GDM1 (cell line): ENCODE measurements around the gene STEAP2.
"Not testable (repeated sequence)": the region's sequence is repeated elsewhere in the genome, so short reads cannot be mapped to it uniquely, and the experiment has no call there.

Experiments used
- DNase-seq: peaks from one replicate; lab custom pipeline; 2025; lab: John Stamatoyannopoulos, UW

STEAP2 gene

GRCh38 chr7:90211391-90212148 is at the start of gene STEAP2:
Gene STEAP2 (plus strand): TSS chr7:90211740. CDS start chr7:90225083, 13,343 bp downstream.
- no peak for DNase-seq

DNA sequence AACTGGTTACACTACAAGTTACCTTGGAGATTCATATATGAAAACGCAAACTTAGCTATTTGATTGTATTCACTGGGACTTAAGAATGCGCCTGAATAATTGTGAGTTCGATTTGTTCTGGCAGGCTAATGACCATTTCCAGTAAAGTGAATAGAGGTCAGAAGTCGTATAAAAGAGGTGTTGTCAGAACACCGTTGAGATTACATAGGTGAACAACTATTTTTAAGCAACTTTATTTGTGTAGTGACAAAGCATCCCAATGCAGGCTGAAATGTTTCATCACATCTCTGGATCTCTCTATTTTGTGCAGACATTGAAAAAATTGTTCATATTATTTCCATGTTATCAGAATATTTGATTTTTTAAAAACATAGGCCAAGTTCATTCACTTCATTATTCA is 48.0 kb upstream of the STEAP2 start:
- no peak for DNase-seq

- no peak for DNase-seq
Observed at GRCh38 chr7:90165724-90166123, 45.8 kb upstream of the STEAP2 start.

GRCh38 chr7:90166153-90166552 is 45.4 kb upstream of the STEAP2 start:
- no peak for DNase-seq

DNA sequence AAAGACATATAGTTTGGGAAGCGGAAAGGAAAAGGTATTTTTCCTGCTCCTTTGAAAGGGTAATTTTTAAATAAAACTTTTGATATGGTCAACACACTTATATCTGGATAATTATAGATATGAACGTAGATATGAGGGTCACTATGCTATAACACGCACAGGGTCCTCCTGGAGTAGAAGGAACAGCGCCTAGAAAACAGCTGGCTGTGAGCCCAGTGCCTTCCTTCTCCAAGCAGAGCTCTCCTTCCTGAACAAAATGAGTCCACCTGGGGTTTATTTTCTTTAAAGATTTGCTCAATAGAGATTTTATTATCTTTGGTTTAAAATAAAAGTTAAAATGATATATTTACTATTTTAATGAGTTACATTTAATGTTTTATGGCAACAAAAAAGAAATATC is 44.2 kb upstream of the STEAP2 start:
- DNase-seq = no peak

- DNase-seq = no peak
Observed at GRCh38 chr7:90169891-90170290, 41.6 kb upstream of the STEAP2 start.

DNA sequence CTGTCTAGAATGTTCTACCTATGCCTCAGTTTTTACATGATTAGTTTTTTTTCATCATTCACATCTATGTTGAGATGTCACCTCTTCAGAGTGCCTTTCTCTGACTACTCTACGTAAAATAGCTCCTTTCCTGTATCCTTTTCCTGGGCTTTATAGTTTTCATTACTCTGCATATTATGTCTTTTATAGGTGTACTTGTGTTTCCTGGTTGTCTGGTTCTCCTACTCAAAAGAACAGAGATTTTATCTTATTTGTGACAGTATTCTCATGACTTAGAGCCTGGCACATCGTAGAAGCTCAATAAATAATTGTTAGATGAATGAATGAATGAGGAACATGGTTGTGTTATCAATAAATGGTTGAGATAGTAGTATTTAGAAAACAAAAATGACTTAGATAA is 39.4 kb upstream of the STEAP2 start:
- no peak for DNase-seq

DNA sequence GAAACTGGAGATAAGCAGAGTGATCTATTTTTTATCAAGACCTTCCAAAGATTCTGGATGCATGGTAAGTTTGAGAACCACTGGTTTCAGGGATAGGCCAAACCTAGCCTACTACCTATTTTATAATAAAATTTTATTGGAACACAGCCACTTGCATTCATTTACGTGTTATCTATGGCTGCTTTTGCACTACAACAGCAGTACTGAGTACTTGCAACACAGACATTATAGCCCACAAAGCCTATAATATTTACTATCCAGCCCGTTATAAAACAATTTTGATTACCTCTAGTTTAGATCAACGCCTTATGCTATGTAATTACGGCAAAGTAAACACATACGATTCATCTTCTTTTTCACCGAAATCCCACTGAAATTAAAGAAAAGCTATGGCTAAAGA is 38.9 kb upstream of the STEAP2 start:
- DNase-seq = no peak

GRCh38 chr7:90173127-90173844 is 38.3 kb upstream of the STEAP2 start:
- DNase-seq = no peak

GRCh38 chr7:90175667-90176066 is 35.9 kb upstream of the STEAP2 start:
- no peak for DNase-seq

DNA sequence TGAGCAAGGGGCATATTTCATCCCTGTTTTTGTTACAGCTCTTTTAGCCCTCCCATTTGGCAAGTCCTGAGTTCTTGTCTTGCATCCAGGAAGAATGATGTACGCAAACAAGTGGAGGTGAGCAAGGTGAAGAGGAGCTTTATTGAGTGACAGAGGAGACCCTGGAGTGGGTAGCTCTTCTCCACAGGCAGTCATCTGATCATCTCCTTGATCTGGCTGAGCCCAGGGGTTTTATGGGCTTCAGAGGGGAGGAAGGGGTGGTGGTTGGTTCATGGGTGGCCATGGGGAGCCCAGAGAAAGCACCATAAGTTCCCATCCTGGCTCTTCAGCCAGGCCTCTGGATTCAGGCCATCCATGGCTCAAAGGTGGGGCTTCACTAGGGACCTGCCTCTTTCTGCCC is 35.3 kb upstream of the STEAP2 start:
- no peak for DNase-seq

DNA sequence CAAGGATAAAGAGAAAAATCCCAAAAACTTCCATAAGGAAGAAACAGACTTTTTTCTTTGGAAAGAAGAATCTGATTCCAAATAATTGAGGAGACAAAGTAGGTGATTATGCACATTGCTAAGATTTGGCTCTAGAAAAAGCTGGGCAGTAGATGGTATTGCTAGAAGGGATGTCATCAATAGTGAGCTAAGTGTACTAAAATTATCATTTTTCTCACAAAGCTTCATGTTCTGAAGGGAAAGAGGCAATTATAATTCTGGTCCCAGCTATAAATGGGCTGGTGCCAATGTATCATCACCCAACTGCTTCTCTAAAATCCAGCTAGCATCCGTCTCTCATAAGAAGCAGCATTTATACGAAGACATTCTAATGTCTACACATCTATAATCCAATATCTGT is 33.4 kb upstream of the STEAP2 start:
- no peak for DNase-seq

- no peak for DNase-seq
Observed at GRCh38 chr7:90178679-90179278, 32.8 kb upstream of the STEAP2 start.

- no peak for DNase-seq
Observed at GRCh38 chr7:90180011-90180585, 31.4 kb upstream of the STEAP2 start.

- DNase-seq = no peak
Observed at GRCh38 chr7:90180649-90181048, 30.9 kb upstream of the STEAP2 start.

DNA sequence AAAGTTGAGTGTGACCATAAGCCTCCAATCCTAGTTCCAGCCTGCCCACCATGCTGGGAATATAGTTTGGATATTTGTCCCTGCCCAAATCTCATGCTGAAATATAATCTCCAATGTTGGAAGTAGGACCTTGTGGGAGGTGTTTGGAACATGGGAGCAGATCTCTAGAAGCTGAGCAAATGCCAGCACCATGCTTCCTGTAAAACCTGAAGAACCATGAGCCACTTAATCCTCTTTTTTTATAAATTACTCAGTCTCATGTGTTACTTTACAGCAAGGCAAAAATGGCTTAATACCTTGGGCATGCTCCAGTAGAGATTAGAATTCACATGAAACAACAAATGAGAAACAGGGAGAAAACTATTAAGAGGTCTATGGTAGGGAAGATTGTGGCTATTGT is 30.1 kb upstream of the STEAP2 start:
- no peak for DNase-seq

DNA sequence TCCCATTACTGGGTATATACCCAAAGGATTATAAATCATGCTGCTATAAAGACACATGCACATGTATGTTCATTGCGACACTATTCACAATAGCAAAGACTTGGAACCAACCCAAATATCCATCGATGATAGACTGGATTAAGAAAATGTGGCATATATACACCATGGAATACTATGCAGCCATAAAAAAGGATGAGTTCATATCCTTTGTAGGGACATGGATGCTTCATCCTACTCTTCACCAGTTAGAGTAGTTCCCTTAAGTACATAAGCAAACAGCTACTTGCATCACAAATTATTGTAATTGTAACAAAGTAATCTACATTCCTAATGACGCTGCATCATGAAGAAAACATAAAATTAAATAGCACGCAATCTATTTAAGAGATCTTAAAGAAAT is 25.2 kb upstream of the STEAP2 start:
- not testable (repeated sequence) for DNase-seq

DNA sequence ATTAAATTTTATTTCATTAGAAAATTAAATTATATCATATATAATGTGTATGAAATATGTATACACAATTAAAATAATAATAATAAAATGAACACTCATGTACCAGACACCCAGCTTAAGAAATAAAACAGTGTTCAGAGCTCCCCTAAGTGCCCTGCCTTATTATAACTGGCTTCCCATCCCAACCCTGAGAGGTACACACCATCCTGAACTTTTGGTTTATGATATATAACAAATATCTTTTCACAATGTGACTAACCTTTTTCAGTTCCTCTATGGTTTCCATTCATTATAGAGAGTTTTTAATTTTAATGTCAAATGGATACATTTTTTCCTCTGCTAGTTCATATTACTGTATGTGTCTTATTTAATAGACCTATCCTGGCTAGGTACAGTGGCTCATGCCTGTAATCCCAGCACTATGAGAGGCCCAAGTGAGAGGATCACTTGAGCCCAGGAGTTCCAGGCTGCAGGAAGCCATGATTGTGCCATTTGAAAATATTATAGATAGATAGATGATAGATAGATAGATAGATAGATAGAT is 24.0 kb upstream of the STEAP2 start:
- DNase-seq = no peak

DNA sequence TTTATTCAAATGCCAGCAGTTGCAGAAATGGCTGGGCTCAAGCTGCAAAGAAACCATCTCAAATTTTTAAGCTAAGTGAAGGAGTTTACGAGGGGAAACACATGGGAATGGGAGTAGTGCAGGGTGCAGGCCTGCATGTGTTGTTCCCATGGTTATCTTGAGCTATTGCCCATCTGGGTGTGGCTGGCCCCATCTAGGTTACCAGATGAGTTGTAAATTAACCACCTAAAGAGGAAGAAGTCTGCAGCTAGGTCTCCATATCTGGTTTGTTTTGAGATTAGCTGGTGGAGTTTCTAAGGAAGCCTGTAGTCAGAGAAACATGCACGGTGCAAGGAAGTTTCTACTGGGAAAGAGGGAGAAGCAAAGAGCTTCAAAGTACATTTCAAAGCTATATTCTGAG is 23.3 kb upstream of the STEAP2 start:
- DNase-seq = no peak

GRCh38 chr7:90190995-90191394 is 20.5 kb upstream of the STEAP2 start:
- DNase-seq = no peak

DNA sequence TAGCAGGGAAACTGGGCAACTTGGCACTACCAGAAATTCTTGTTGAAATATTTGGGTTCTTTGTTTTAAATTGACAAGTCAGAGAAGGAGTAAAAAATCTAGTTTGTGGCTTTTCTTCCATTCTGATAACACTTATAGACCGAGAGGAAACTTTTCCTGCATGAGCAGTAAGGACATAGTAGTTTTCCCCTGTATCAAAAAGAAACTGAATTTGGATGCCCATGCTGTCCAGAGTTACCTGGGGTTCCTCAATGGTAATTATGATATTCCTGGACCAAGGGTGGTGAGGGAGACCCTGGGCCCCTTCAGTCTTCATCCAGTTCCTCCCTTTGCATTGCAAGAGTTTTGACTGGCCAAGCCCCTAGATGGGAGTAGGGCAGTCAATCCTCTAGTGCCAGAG is 19.9 kb upstream of the STEAP2 start:
- DNase-seq = no peak

- DNase-seq = no peak
Observed at GRCh38 chr7:90192876-90193750, 18.4 kb upstream of the STEAP2 start.
